Measurements from ENCODE around the gene CFAP91.

DNA sequence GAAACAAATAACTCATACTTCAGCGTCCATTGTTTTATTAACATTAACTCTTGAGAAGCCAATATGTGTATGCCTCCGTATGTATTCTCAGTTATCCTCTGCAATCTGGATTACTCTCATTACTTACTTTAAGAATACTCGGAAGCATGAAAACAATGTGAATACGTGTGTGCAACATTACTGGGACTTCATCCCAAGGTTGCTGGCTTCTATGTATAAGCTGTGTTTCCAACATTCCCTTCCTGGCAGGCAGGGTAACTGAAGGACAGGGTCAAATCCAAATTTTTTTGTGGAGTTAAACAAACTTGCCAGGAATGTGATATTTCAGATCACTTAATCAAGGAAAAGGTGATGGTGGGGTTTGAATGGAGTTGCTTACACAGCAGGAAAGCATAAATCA, 44.5 kb downstream of the CFAP91 start:
- TF ChIP-seq, protein P1, sequence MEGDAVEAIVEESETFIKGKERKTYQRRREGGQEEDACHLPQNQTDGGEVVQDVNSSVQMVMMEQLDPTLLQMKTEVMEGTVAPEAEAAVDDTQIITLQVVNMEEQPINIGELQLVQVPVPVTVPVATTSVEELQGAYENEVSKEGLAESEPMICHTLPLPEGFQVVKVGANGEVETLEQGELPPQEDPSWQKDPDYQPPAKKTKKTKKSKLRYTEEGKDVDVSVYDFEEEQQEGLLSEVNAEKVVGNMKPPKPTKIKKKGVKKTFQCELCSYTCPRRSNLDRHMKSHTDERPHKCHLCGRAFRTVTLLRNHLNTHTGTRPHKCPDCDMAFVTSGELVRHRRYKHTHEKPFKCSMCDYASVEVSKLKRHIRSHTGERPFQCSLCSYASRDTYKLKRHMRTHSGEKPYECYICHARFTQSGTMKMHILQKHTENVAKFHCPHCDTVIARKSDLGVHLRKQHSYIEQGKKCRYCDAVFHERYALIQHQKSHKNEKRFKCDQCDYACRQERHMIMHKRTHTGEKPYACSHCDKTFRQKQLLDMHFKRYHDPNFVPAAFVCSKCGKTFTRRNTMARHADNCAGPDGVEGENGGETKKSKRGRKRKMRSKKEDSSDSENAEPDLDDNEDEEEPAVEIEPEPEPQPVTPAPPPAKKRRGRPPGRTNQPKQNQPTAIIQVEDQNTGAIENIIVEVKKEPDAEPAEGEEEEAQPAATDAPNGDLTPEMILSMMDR (IDR thresholded peaks at IDR 0.05) = no peak
- TF ChIP-seq POLR2A (IDR thresholded peaks at IDR 0.05) = no peak

All from tibial nerve (tissue), 3 donors.